ENCODE data around the gene FDXACB1. TPM values are rescaled to one million over a fixed set of nuclear protein-coding genes. Genes with fewer than 3 reads are reported as not detected.

The FDXACB1 gene
- polyA plus RNA-seq (2012; ENCODE audit: low read depth, missing spikeins), result 2.9 TPM

- DNase-seq (ENCODE audit: insufficient read length, low spot score), result peak; percentile 87
- peak; percentile 96 for FAIRE-seq
- TF ChIP-seq POU2F2 (IDR thresholded peaks at IDR 0.05; ENCODE audit: low read depth, low read length) (no peak), PAX5 (IDR thresholded peaks at IDR 0.05; ENCODE audit: insufficient read depth, low read length, severe bottlenecking) (no peak), TAF1 (IDR thresholded peaks at IDR 0.05; ENCODE audit: low read depth, low read length) (peak; percentile 55; the same call in 1 of the 2 replicates), SPI1 (IDR thresholded peaks at IDR 0.05; ENCODE audit: low read depth, low read length) (no peak), POLR2AphosphoS5 (IDR thresholded peaks at IDR 0.05; ENCODE audit: low read depth, low read length) (peak; percentile 80), POLR2A (IDR thresholded peaks at IDR 0.05; ENCODE audit: low read depth, low read length) (peak; percentile 81)
These were observed at the start of gene FDXACB1, which contains the start of gene CFAP68 for GRCh38 chr11:111878849-111879636. TSS of gene FDXACB1 (minus strand) at chr11:111879165. CDS start at chr11:111879132, 33 bp downstream. TSS of gene CFAP68 (plus strand) at chr11:111879541. CDS start at chr11:111879561, 20 bp downstream.

GRCh38 chr11:111926505-111927391, 47.8 kb upstream of the FDXACB1 start:
- DNase-seq (ENCODE audit: insufficient read length, low spot score) (peak; percentile 93), FAIRE-seq (peak; percentile 92)
- 0 out of 2 replicates have a peak, but pooled peaks have one; percentile 7 for TF ChIP-seq SPI1 (IDR thresholded peaks at IDR 0.05; ENCODE audit: low read depth, low read length)
- no peak for TF ChIP-seq TAF1 (IDR thresholded peaks at IDR 0.05; ENCODE audit: low read depth, low read length)
- TF ChIP-seq POU2F2 (IDR thresholded peaks at IDR 0.05; ENCODE audit: low read depth, low read length), result no peak
- no peak for TF ChIP-seq POLR2A (IDR thresholded peaks at IDR 0.05; ENCODE audit: low read depth, low read length)
- peak; percentile 22; the same call in 1 of the 2 replicates for TF ChIP-seq POLR2AphosphoS5 (IDR thresholded peaks at IDR 0.05; ENCODE audit: low read depth, low read length)

GRCh38 chr11:111925953-111926352, 47.0 kb upstream of the FDXACB1 start:
- TF ChIP-seq POU2F2 (IDR thresholded peaks at IDR 0.05; ENCODE audit: low read depth, low read length) (no peak), TAF1 (IDR thresholded peaks at IDR 0.05; ENCODE audit: low read depth, low read length) (no peak), POLR2A (IDR thresholded peaks at IDR 0.05; ENCODE audit: low read depth, low read length) (no peak), SPI1 (IDR thresholded peaks at IDR 0.05; ENCODE audit: low read depth, low read length) (no peak), POLR2AphosphoS5 (IDR thresholded peaks at IDR 0.05; ENCODE audit: low read depth, low read length) (no peak), PAX5 (IDR thresholded peaks at IDR 0.05; ENCODE audit: insufficient read depth, low read length, severe bottlenecking) (no peak)
- DNase-seq (ENCODE audit: insufficient read length, low spot score) (no peak), FAIRE-seq (no peak)

- TF ChIP-seq POLR2A (IDR thresholded peaks at IDR 0.05; ENCODE audit: low read depth, low read length) (no peak), POLR2AphosphoS5 (IDR thresholded peaks at IDR 0.05; ENCODE audit: low read depth, low read length) (no peak), SPI1 (IDR thresholded peaks at IDR 0.05; ENCODE audit: low read depth, low read length) (no peak), PAX5 (IDR thresholded peaks at IDR 0.05; ENCODE audit: insufficient read depth, low read length, severe bottlenecking) (no peak), POU2F2 (IDR thresholded peaks at IDR 0.05; ENCODE audit: low read depth, low read length) (no peak), TAF1 (IDR thresholded peaks at IDR 0.05; ENCODE audit: low read depth, low read length) (no peak)
- FAIRE-seq (no peak), DNase-seq (ENCODE audit: insufficient read length, low spot score) (no peak)
These were observed 45.0 kb upstream of the FDXACB1 start for GRCh38 chr11:111923951-111924350.

- TF ChIP-seq POLR2AphosphoS5 (IDR thresholded peaks at IDR 0.05; ENCODE audit: low read depth, low read length), result no peak
- TF ChIP-seq POU2F2 (IDR thresholded peaks at IDR 0.05; ENCODE audit: low read depth, low read length), result no peak
- no peak for TF ChIP-seq SPI1 (IDR thresholded peaks at IDR 0.05; ENCODE audit: low read depth, low read length)
- no peak for TF ChIP-seq TAF1 (IDR thresholded peaks at IDR 0.05; ENCODE audit: low read depth, low read length)
- no peak for TF ChIP-seq PAX5 (IDR thresholded peaks at IDR 0.05; ENCODE audit: insufficient read depth, low read length, severe bottlenecking)
- no peak for DNase-seq (ENCODE audit: insufficient read length, low spot score)
- FAIRE-seq, result no peak
These were observed 44.4 kb upstream of the FDXACB1 start for GRCh38 chr11:111923351-111923788.

- no peak for FAIRE-seq
- DNase-seq (ENCODE audit: insufficient read length, low spot score), result no peak
- TF ChIP-seq POLR2AphosphoS5 (IDR thresholded peaks at IDR 0.05; ENCODE audit: low read depth, low read length) (no peak), POLR2A (IDR thresholded peaks at IDR 0.05; ENCODE audit: low read depth, low read length) (no peak), SPI1 (IDR thresholded peaks at IDR 0.05; ENCODE audit: low read depth, low read length) (no peak), POU2F2 (IDR thresholded peaks at IDR 0.05; ENCODE audit: low read depth, low read length) (no peak), PAX5 (IDR thresholded peaks at IDR 0.05; ENCODE audit: insufficient read depth, low read length, severe bottlenecking) (no peak), TAF1 (IDR thresholded peaks at IDR 0.05; ENCODE audit: low read depth, low read length) (no peak)
These were observed 43.8 kb upstream of the FDXACB1 start for GRCh38 chr11:111922803-111923202.

GRCh38 chr11:111921541-111922230, 42.7 kb upstream of the FDXACB1 start:
- no peak for FAIRE-seq
- DNase-seq (ENCODE audit: insufficient read length, low spot score), result no peak
- TF ChIP-seq POLR2A (IDR thresholded peaks at IDR 0.05; ENCODE audit: low read depth, low read length) (no peak), PAX5 (IDR thresholded peaks at IDR 0.05; ENCODE audit: insufficient read depth, low read length, severe bottlenecking) (no peak), TAF1 (IDR thresholded peaks at IDR 0.05; ENCODE audit: low read depth, low read length) (no peak), SPI1 (IDR thresholded peaks at IDR 0.05; ENCODE audit: low read depth, low read length) (no peak), POU2F2 (IDR thresholded peaks at IDR 0.05; ENCODE audit: low read depth, low read length) (no peak), POLR2AphosphoS5 (IDR thresholded peaks at IDR 0.05; ENCODE audit: low read depth, low read length) (no peak)

GRCh38 chr11:111920908-111921307, 41.9 kb upstream of the FDXACB1 start:
- TF ChIP-seq SPI1 (IDR thresholded peaks at IDR 0.05; ENCODE audit: low read depth, low read length), result no peak
- DNase-seq (ENCODE audit: insufficient read length, low spot score) (no peak), FAIRE-seq (no peak)

Data from GM12891 (cell line).